HG03469 (cell line): Measurements from ENCODE around the gene ASGR1.

ENCODE experiments used
- ATAC-seq: cut with Tn5 transposase; IDR thresholded peaks from one replicate; pipeline ENCODE4 v1.9.1; 2021; ENCODE audit warnings: mild to moderate bottlenecking, moderate library complexity, moderate number of reproducible peaks; ENCODE audit not compliant: unreplicated experiment

ASGR1 gene, protein sequence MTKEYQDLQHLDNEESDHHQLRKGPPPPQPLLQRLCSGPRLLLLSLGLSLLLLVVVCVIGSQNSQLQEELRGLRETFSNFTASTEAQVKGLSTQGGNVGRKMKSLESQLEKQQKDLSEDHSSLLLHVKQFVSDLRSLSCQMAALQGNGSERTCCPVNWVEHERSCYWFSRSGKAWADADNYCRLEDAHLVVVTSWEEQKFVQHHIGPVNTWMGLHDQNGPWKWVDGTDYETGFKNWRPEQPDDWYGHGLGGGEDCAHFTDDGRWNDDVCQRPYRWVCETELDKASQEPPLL

DNA sequence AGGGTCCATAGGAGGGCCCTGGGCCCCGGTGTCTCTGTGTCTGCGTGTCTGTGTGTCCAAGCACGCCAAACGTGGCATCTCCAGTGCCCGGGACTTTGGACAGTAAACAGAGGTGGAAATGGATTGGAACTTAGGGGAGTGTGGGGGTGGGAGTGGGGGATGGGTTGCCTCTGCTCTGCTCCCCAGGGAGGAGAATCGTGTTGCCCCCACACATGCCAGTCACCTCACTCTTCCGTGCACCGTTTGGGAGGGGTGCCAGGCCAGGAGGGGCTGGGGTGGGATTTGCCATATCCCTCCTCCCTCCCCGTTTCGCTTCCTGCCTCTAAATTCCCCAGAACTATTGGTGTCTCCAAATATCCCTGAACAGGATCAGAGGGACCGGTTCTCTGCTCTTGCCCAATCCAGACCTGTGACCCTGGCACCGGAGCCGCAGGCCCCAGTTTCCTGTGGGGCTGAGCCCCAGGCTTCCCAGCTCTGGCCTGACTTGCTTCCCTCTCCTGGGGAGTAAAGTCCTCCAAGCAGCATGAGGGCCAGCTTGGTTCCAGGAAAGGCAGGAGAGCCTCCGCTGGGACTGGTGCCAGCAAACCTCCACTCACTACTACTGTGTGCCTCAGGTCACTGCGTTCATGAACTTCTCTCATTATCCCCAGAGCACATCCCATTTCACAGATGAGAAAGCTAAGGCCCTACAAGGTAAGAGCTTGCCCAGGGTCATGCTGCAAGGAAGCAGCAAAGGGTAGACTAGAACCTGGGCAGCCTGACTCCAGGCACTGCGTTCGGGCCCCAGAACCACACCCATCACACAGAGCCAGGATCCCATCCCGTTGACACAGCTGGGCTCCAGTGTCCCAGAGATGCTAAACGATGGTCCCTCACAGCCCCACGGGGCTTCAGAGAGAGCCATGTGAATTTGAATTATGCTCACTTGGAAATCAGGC, at the start of gene ASGR1:
ASGR1 (minus strand) TSS at position 54 of the 938 bp plus-strand sequence. CDS start 807 bp downstream, outside the sequence.
- ATAC-seq = no peak

DNA sequence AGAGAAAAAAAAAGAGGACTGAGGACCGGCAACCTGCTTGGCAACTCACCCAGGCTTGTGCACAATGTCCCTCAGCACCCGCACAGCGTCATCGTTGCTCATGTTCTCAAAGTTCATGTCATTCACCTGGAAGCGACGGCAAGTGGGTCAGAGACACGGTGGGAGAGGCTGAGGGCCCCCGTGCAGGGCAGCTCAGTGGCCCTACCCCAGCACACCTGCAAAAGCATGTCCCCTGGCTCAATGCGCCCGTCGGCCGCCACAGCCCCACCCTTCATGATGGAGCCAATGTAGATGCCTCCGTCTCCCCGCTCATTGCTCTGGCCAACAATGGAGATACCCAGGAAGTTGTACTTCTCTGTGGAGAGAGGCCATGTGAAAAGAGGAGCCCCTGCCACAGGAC, 49.8 kb upstream of the ASGR1 start:
- ATAC-seq = no peak

DNA sequence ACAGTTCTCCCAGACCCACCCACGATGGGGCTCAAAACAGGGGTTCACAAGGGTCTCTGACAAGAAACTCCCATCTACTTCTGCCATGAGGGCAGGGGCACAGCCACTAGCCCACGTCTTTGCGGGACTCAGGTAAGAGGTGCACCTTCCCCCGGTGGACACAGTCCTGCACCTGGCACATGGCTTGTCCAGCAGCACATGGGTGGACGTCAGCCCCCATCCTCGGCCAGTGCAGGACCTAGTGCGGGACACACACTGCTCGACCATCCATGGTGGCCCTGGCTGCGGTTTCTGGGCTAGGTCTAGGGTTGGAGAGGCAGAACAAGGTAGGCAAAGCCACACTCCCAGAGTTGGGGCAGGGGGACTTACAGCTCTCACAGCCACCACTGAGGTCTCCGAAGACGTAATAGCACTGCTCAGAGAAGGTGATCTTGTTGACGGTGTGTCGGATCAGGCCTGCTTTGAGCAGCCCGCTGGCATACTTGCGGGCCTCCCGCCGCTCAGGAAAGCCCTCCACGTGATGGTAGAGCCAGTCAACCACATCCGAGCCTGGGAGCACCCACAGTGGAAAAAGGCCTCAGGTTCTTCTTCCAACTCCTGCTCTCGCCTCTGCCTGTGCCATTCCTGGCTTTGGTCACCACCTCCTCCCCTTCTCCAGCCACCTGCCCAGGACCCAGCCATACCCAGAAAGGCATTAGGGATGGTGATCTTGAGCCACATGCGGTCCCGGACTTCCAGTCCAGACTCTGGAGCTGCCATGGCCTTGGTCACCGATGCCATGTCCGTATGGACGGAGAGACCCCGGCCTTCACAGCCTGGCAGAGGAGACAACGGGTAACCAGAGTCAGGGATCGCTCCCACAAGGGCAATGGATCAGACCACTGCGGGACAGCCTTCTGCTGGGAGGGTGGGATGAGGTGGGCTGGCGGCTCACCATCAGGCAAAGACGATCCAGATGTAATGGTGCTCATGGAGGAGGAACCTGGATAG, 47.8 kb upstream of the ASGR1 start:
- ATAC-seq = no peak

DNA sequence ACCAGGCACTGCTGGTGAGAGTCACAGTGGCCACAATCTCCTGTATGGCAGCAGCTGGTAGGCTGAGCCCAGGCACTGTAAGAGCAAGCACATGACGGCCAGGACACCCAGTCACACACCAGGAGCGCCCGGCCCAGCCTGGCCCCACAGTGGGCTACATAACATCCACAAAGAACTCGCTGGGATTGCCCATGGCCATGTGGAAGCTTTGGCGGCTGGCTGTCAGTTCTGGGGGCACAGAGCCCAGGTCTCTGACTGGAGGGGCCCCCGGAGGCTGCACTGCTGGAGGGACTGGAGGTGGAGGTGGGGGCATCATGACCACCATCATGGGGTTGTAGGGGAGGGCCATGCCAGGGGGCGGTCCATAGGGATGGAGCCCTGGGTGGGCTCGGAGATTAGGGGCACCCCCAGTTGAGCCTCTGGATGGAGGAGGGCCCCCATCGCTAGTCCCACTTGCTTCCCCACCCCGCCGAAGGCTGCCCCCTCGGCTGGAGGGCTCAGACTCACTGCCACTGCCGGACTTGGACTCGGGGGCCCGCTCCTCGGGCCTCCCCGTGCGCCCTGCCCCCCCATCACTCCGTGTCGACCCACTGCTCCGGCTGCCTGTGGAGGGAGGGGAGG, 46.7 kb upstream of the ASGR1 start:
- ATAC-seq = no peak

DNA sequence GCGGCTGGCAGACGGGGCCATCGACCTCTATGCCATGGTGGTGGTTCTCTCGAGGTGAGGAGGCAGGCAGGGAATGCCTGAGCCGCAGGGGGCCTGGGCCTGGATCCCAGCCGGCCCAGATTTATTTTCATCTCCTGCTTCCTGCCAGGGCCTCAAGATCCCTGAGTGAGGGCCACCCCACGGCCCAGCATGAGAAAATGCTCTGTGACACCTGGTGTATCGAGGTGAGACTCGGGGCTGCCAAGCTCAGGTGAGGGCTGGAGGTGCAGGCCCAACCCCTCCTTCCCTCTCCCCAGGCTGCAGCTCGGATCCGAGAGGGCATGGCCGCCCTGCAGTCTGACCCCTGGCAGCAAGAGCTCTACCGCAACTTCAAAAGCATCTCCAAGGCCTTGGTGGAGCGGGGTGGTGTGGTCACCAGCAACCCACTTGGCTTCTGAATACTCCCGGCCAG, 45.5 kb upstream of the ASGR1 start:
- no peak for ATAC-seq

DNA sequence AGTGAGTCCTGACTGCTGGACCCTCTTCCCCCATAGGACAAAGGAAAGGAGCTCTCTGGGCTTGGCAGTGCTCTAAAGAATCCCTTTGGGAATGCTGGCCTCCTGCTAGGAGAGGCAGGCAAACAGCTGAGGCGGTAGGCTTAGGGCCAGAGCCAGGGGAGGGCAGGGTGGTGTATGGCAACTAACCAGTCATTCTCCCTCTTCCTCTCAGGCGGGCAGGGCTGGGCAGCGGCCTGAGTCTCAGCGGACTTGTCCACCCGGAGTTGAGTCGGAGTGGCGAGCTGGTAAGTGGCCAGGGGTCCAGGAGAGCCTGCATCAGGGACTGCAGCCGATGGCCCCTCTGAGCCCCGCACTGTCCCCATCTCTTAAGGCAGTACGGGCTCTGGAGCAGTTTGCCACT, 44.9 kb upstream of the ASGR1 start:
- no peak for ATAC-seq

DNA sequence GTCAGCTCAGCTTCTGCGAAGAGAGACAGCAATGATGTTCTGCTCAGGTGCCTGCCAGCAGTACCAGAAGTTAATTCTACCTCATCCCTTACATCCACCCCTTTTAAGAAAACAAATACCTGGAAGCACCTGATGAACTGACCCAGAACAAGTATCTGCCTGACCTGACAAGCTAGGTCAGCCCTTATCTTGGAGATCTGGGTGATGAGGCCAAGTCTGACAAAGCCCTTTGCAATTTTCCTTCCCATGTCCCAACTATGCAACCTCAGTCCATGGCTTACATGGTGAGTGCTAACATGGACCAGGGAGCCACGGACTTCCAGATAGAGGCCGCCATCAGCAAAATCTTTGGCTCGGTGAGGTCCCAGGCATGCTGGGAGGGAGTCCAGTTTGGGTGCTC, 44.2 kb upstream of the ASGR1 start:
- no peak for ATAC-seq

DNA sequence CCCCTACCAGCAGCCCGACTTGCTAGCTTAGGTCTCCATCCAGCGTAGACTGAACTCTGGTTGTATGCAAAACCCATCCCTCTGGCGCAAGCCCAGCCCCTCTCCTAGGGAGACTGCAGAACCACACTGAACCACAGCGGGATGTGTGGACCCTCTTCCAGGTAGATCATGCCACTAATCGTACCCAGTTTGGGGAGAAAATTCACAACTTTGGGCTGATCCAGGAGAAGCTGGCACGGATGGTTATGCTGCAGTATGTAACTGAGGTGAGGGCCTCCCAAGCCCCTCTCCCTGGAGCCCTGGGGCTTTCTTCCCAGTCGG, 43.8 kb upstream of the ASGR1 start:
- ATAC-seq = no peak

DNA sequence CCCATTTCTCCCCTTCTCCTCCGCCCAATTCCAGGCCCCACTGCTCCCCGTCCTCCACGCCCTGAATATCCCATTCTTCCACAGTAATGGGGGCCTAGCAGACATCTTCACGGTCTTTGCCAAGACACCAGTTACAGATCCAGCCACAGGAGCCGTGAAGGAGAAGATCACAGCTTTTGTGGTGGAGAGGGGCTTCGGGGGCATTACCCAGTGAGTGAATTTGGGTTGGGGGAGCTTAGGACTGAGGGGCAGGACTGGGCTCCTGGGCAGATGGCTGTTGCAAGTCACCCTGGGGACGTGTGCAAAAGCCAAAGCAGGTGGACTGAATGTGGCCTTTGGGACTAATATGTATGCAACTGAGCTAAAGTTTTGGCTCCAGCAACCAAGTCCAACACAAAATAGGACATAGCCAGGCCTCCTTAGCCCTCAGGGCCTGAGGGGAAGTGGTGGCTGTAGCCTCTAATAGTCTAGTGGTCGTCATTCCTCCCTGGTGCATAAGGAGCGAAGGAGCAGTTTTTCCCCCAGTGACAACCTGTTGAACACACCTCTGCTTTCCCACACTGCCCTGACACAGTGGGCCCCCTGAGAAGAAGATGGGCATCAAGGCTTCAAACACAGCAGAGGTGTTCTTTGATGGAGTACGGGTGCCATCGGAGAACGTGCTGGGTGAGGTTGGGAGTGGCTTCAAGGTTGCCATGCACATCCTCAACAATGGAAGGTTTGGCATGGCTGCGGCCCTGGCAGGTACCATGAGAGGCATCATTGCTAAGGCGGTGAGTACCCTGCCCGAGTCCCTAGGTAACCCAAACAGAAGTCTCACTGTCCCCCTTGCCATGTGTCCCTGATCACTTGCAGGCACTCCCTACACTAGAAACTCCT, 43.2 kb upstream of the ASGR1 start:
- no peak for ATAC-seq

DNA sequence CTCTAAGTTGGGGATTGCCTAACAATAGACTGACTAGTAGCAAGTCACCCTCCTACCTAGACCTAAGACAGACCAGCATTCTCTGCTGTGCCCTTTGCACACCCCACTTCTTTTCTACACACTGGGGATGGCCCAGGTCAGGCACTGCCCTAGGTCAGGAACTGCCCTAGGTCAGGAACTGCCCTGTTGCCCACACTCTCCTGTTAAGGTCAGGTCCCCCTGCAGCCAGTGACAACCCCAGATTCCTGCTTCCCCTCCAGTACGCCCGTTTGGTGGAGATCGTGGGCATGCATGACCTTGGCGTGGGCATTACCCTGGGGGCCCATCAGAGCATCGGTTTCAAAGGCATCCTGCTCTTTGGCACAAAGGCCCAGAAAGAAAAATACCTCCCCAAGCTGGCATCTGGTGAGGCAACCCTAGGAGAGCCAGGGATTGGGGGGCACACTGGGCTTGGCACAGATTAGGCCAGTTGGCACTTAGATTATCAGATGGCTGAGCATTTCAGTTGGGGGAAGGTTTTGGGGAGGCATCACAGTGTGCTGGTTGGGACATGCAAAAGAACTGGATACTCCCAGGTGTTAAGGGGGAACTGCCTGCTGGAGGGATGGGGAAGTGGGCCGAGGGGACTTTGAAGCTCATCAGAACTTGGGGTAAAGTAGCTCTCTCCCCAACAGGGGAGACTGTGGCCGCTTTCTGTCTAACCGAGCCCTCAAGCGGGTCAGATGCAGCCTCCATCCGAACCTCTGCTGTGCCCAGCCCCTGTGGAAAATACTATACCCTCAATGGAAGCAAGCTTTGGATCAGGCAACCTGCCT, 42.3 kb upstream of the ASGR1 start:
- no peak for ATAC-seq

DNA sequence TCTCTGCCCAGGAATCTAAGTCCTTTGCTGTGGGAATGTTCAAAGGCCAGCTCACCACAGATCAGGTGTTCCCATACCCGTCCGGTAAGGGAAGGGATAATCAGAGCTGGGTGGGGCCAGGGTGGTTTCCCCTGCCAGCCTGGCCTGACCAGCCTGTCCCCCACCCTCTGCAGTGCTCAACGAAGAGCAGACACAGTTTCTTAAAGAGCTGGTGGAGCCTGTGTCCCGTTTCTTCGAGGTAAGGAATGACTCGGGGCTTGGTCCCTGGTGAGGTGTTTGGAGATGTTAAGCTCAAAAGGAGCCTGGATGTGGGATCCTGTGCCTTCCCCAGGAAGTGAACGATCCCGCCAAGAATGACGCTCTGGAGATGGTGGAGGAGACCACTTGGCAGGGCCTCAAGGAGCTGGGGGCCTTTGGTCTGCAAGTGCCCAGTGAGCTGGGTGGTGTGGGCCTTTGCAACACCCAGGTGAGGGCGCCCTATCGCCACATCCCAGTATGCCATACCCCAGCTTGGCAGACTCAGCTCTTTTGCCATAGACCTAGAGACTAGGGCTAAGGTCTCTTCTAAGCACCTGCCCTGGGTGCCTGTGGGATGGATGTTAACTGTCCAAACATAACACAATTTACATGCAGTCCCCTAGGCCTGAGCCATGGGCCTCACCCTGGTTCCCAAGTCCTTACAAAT, 41.6 kb upstream of the ASGR1 start:
- ATAC-seq = no peak

DNA sequence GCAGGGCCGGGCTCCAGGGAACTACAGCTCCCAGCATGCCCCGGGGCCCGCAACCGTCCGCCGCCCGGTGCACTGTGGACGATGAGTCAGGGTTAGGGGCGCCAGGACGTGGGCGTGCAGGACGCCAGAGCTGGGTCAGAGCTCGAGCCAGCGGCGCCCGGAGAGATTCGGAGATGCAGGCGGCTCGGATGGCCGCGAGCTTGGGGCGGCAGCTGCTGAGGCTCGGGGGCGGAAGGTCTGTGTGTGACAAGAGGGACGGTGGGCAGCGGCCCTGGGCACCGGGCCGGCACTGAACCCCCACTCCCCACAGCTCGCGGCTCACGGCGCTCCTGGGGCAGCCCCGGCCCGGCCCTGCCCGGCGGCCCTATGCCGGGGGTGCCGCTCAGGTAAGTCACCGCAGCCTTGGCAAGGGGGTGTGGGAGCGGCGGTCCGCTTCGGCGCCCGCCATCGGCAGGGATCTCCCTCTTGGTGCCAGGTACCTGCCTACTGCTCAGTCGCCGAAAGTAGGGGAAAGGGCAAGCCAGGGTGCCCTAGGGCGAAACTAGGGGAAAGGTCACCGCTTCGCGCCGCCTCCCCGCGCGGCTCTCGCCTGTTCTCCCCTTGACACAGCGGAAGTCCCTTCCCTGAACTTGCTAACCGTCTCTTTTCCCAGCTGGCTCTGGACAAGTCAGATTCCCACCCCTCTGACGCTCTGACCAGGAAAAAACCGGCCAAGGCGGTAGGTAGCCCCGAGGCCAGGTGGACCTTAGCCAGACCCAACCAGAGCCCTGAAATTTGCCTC, 40.8 kb upstream of the ASGR1 start, which contains the start of the genes ACADVL and DLG4:
ACADVL (plus strand) TSS at position 127 of the 781 bp plus-strand sequence; CDS start at position 174, 47 bp downstream.
DLG4 (minus strand) TSS at position 25 of the 781 bp plus-strand sequence.
- no peak for ATAC-seq

DNA sequence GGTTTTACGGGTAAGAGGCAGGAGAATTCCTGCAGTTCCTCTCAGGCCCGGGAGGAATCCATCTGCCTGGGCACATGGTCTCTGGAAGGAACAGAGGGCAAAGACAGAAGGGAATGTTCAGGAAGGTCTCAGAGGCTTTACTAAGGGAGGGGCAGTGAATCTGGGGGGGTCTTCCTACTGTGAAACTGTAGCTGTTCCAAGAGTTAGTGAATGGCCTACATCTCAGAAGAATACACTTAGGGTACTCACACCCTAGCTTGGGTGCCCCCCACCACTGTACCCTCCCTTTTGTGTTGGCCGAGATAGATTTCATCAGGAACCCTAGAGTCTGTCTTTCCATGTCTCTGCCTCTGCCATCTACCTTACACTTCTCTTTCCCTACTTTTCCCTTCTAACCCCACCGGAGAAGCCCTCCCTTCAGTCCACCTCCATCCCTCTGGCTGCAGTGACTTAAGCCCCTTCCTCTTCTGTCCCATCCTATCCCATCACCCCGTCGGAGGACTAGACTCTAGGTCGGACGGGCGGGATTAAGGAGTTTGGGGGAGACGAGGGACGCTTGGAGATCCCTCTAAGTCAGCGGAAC, 40.1 kb upstream of the ASGR1 start:
- ATAC-seq = no peak

DNA sequence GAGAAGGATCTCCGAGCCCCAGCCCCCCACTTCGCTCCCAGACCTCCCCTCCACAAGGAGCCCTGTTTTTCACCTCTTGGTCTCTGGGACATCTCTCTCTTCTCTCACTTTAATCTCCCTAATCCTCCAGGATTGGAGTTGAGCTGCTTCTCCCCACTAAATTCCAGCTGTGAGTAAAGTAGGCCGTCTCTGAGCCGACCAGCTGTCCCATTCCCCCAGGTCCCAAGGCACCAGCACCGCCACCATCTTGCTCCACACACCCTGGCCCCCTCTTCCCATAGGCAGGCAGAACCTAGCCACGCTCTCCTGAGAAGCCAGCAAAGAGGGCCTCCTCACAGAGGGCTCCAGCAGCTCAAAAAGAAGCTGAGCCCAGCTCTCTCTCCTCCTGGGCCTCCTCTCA, 39.6 kb upstream of the ASGR1 start:
- ATAC-seq = no peak

DNA sequence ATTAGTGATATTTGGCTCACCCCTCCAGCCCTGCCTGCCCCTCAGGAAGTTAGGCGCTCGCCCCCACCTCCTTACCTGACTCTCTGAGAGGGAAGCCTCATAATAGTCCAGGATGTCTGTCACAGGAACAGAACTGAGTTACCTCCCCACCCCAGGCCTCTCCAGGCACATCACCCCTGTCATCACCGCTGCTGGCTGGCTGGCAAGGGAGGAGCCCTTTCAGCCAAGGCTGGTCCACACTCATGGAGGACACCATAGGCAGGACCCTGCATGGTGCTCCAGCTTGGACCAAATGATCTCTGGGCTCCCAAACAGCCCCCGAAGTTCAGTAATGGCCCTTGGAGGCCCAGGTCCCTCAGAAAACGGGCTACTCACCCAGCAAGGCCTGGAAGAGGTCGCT, 39.0 kb upstream of the ASGR1 start:
- ATAC-seq = no peak

DNA sequence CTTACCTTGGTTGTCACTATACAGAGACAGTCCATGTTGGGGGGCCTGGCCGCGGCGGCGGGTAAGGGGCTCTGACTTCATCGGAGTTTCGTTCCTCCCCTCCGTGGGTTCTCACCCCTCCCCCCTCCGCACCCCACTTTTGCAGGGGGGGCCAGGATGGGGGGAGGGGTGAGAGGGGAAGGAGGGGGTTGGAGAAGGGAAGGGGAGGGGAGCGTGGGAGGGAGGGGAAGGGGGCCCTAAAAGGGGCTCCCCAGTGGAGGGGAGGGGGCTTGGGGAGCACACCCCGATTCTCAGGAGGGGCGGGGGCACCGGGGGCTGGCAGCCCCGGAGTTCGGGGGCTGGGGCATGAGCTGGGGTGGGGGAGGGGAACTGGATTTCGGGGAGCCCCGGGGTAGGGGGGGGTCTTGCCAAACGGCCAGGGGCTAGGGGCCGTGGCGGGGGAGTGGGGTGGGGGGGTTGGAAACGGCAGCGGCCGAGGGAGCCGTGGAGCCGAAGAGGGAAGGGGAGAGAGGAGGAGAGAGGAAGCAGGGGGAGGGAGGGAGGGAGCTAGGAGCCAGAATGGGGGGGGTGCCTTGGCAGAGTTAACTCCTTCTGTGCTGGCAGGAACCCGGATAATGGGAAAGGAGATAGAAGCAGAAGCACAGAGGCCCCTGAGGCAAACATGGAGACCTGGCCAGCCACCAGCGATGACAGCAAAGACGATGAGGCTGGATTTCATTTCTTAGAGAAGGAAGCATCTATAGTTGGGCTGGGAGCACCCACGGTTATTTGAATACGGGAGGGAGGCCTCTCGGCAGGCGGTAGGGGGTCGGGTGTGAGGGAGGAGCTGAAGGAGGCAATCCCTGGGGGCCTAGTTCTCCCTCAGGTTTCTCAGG, 38.2 kb upstream of the ASGR1 start:
- no peak for ATAC-seq
